ENCODE data around the gene CHRM5.

DNA sequence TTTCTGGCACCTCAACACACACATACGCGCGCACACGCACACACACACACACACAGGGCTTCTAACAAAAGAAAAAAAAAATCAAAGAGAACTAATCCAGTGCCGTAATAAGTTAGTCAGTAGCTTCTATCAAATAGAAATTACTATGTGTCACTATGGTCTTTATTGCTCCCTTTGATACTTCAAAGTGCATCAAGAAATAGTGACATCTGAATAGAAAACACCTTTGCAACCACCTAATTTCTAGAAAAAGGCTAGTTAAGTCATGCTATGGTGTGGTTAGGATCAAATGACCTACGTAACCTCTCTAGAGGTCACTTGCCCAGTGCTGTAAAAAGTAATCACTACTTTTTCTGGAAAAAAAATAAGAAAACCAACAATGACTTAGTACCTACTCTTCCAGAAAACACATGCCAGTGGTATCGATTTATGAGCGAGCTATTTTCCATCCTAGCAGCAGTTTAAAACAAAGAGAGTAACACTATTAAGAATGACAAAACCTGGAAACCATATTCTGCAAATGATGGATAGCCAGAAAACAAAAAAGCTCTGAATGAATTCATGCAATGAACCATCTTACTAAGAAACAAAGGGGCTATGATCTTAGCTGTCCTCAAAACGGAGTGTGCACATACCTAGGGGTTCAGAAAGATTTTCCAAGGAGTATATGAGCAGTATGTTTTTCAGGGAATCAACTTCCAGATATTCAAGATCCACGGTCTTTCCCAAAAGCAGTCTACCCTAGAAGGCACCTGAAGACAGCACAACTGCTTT is 63.9 kb downstream of the CHRM5 start:
- no peak for TF ChIP-seq POLR2A (IDR thresholded peaks at IDR 0.05)
- TF ChIP-seq CTCF (IDR thresholded peaks at IDR 0.05): no peak
